Spleen (tissue), 11 donors: ENCODE data around the gene ST8SIA6. TPM values are rescaled to one million over a fixed set of nuclear protein-coding genes. Genes with fewer than 3 reads are reported as not detected.

Source experiments
- DNase-seq: peaks from one replicate; pipeline ENCODE4 v3.0.0-alpha.2; 2020
- H3K27ac ChIP-seq, 8 donors: fragments of 200-600 bp; sonication (generic) in 7 of 8; 1 replicate in 4 of 8; 2 replicates in 4 of 8; pipeline versions ENCODE4 v1.5.0 to v1.8.0; 2016 to 2021; ENCODE audit warnings: inconsistent platforms in 4 of 8, mild to moderate bottlenecking in 4 of 8, moderate library complexity in 1 of 8
- H3K27me3 ChIP-seq, 7 donors: fragments of 200-600 bp; sonication (generic) in 6 of 7; replicated peaks in 1 of 7; 1 replicate in 4 of 7; 2 replicates in 3 of 7; pipeline versions ENCODE4 v1.5.0 to v1.8.0; 2016 to 2021; ENCODE audit warnings: inconsistent platforms in 3 of 7, mild to moderate bottlenecking in 1 of 7
- H3K36me3 ChIP-seq, 6 donors: fragments of 200-600 bp; sonication (generic) in 5 of 6; 1 replicate in 4 of 6; 2 replicates in 2 of 6; pipeline versions ENCODE4 v1.5.0 to v1.8.0; 2016 to 2021; ENCODE audit warnings: inconsistent platforms in 2 of 6
- H3K4me1 ChIP-seq, 6 donors: fragments of 200-600 bp; sonication (generic) in 5 of 6; 1 replicate in 3 of 6; 2 replicates in 3 of 6; pipeline versions ENCODE4 v1.5.0 to v1.8.0; 2016 to 2021; ENCODE audit warnings: inconsistent platforms in 3 of 6
- H3K4me3 ChIP-seq, 8 donors: fragments of 200-600 bp; sonication (generic) in 7 of 8; 1 replicate in 4 of 8; 2 replicates in 4 of 8; pipeline versions ENCODE4 v1.5.0 to v1.8.0; 2016 to 2021; ENCODE audit warnings: inconsistent platforms in 4 of 8, mild to moderate bottlenecking in 4 of 8, moderate library complexity in 2 of 8
- H3K9me3 ChIP-seq, 8 donors: fragments of 200-600 bp; sonication (generic) in 7 of 8; 1 replicate in 4 of 8; 2 replicates in 4 of 8; pipeline versions ENCODE4 v1.5.0 to v1.8.0; 2016 to 2021; ENCODE audit warnings: inconsistent platforms in 4 of 8
- POLR2A ChIP-seq, 3 donors: fragments of 450-650 bp; IDR thresholded peaks; one replicate each; pipeline ENCODE4 v1.5.1; 2017; ENCODE audit warnings: antibody characterized with exemption in 3 of 3, mild to moderate bottlenecking in 1 of 3
- POLR2AphosphoS5 ChIP-seq, 3 donors: sonication (generic); formaldehyde crosslinking; IDR thresholded peaks; one replicate each; pipeline ENCODE4 v1.5.1; 2017; ENCODE audit warnings: antibody characterized with exemption in 3 of 3
- WGBS, 5 donors: extraction: QIAGEN DNeasy Blood & Tissue Kit in 3 of 5; methylation state at CpG; one replicate each; pipeline versions ENCODE4 v1.1.5 to v1.1.7; 2013 to 2018; 5-methylcytosine and 5-hydroxymethylcytosine counted together
- intact Hi-C: fragments of 100-400 bp; cut with DNase I; formaldehyde crosslinking; loops from one replicate; pipeline ENCODE4 v1.15.0; 2023; ENCODE audit warnings: low total_unique reads
- polyA plus RNA-seq, 3 donors: library from polyadenylated mRNA; stranded (reverse); fragments of 200-250 nt; gene quantifications; one replicate each; pipeline ENCODE4 v1.2.1, GENCODE V29; 2013
- total RNA-seq, 7 donors: library from RNA; depleted of rRNA in 3 of 7; stranded (reverse); fragments of >200 nt in 3 of 7; fragmentation: NEBNext Ultra II Directional in 4 of 7; extraction: Animal tissue kit (Norgen Biotek cat#: 25700) in 4 of 7; gene quantifications; one replicate each; pipeline versions ENCODE4 v1.1.0 to v1.2.1, GENCODE V29; 2016 to 2021
- TF ChIP-seq, protein P1 (sequence below), 11 experiments: fragments of 200-600 bp in 7 of 11; fragments of 450-650 bp in 4 of 11; sonication (generic) in 4 of 11; IDR thresholded peaks in 8 of 11; conservative IDR thresholded peaks in 3 of 11; 1 replicate in 7 of 11; 2 replicates in 4 of 11; pipeline versions ENCODE4 v1.4.0 to v1.8.0; 2016 to 2021; ENCODE audit warnings: antibody characterized with exemption in 11 of 11, inconsistent platforms in 4 of 11, mild to moderate bottlenecking in 1 of 11
- donor health status: healthy with polysubstance abuse.
- donor health status: DM: no; HTN: no; CAD: no; lungs with moderate emphysema.
- donor health status: DM: no; HTN: no; CAD: no.
- donor health status: Bipolar disorder and iron deficiency.
- donor health status: healthy.
- donor health status: DM: no; HTN: no; CAD: no.
- donor health status: DM: yes; HTN: yes; CAD: no.

Gene ST8SIA6
- total and polyA plus RNA-seq, 10 donors: 0.02 to 1.2 (median 1.0) TPM; not detected in 3

DNA sequence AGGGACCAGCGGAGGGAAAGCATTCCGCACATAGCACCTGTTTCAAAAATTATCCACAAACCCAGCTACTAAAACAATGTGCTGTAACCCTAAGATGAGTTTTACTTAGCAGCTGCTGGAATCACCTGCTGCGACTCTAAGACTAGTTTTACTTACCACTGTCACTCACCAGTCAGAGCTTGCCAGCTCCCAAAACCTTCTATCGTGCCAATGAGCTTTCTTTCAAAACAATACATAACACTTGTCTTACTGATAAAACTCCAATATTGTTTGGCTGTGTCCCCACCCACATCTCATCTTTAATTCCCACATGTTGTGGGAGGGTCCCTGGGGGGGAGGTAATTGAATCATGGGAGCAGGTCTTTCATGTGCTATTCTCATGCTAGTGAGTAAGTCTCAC is 18.4 kb downstream of the ST8SIA6 start:
- H3K9me3 ChIP-seq: no peaks in the 10 kb centered on the region
- WGBS, 5 donors: 84 to 93% (median 89%) methylated on average over 4 of the region's 4 CpGs
- no peaks in the 10 kb centered on the region for H3K36me3 ChIP-seq
- intact Hi-C loops: no loop called here
- peaks cover 0 to 11% (median 1%) of the 10 kb centered on the region in 6 donors for H3K4me1 ChIP-seq
- no peak for DNase-seq
- H3K27ac ChIP-seq: no peak overlapping the region
- no peak overlapping the region for H3K4me3 ChIP-seq
- H3K27me3 ChIP-seq: peaks cover 0 to 26% (median 5%) of the 10 kb centered on the region in 7 donors
- TF ChIP-seq POLR2A (IDR thresholded peaks at IDR 0.05): no peak
- TF ChIP-seq POLR2AphosphoS5 (IDR thresholded peaks at IDR 0.05): no peak
- TF ChIP-seq, protein P1, sequence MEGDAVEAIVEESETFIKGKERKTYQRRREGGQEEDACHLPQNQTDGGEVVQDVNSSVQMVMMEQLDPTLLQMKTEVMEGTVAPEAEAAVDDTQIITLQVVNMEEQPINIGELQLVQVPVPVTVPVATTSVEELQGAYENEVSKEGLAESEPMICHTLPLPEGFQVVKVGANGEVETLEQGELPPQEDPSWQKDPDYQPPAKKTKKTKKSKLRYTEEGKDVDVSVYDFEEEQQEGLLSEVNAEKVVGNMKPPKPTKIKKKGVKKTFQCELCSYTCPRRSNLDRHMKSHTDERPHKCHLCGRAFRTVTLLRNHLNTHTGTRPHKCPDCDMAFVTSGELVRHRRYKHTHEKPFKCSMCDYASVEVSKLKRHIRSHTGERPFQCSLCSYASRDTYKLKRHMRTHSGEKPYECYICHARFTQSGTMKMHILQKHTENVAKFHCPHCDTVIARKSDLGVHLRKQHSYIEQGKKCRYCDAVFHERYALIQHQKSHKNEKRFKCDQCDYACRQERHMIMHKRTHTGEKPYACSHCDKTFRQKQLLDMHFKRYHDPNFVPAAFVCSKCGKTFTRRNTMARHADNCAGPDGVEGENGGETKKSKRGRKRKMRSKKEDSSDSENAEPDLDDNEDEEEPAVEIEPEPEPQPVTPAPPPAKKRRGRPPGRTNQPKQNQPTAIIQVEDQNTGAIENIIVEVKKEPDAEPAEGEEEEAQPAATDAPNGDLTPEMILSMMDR (IDR thresholded peaks at IDR 0.05 in 8 of 11, conservative IDR thresholded peaks at IDR 0.05 in 3 of 11): no peak

DNA sequence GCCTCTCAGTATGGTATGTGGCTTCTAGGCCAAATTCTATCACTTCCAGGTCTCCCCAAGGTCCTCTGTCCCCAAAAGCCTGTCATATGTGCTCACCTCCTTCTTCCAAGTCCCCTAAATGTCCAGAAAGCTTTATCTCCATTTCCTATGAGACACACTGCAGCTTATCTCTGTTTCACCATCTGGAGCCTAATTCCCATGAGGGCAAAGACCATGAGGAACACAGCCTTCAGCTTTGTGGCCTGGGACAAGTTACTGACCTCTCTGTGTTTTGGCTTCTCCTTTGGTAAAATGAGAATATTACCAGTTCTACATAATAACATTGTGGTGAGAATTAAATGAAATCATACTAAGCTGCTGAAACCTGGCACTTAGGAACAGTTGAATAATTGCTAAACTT is 19.2 kb downstream of the ST8SIA6 start:
- TF ChIP-seq POLR2AphosphoS5 (IDR thresholded peaks at IDR 0.05) (no peak), POLR2A (IDR thresholded peaks at IDR 0.05) (no peak)
- TF ChIP-seq, protein P1 (IDR thresholded peaks at IDR 0.05 in 8 of 11, conservative IDR thresholded peaks at IDR 0.05 in 3 of 11): no peak
- intact Hi-C loops: no loop called here
- Histone ChIP-seq H3K4me3 (no peak overlapping the region), H3K4me1 (peaks cover 0 to 18% (median 7%) of the 10 kb centered on the region in 6 donors), H3K27ac (no peak overlapping the region), H3K36me3 (no peaks in the 10 kb centered on the region), H3K9me3 (no peaks in the 10 kb centered on the region), H3K27me3 (peaks cover 0 to 28% (median 5%) of the 10 kb centered on the region in 7 donors)
- DNase-seq: no peak

GRCh38 chr10:17432723-17433122 is 21.7 kb downstream of the ST8SIA6 start:
- peaks cover 0 to 43% (median 23%) of the 10 kb centered on the region in 6 donors for H3K4me1 ChIP-seq
- no peaks in the 10 kb centered on the region for H3K9me3 ChIP-seq
- no peak overlapping the region for H3K27ac ChIP-seq
- 87 to 94% (median 89%) methylated on average over 6 of the region's 6 CpGs for WGBS, 5 donors
- no peaks in the 10 kb centered on the region for H3K36me3 ChIP-seq
- no peak for TF ChIP-seq POLR2AphosphoS5 (IDR thresholded peaks at IDR 0.05)
- TF ChIP-seq POLR2A (IDR thresholded peaks at IDR 0.05): no peak
- TF ChIP-seq, protein P1 (IDR thresholded peaks at IDR 0.05 in 8 of 11, conservative IDR thresholded peaks at IDR 0.05 in 3 of 11): no peak
- no peak for DNase-seq
- H3K27me3 ChIP-seq: peaks cover 0 to 44% (median 6%) of the 10 kb centered on the region in 7 donors
- intact Hi-C loops: no loop called here
- no peak overlapping the region for H3K4me3 ChIP-seq

GRCh38 chr10:17431871-17432311 is 22.5 kb downstream of the ST8SIA6 start:
- WGBS, 5 donors: 29 to 47% (median 40%) methylated on average over 7 of the region's 7 CpGs
- Histone ChIP-seq H3K4me3 (no peak overlapping the region), H3K4me1 (peaks cover 0 to 51% (median 27%) of the 10 kb centered on the region in 6 donors), H3K27me3 (peaks cover 0 to 44% (median 6%) of the 10 kb centered on the region in 7 donors), H3K36me3 (no peaks in the 10 kb centered on the region), H3K27ac (no peak overlapping the region), H3K9me3 (no peaks in the 10 kb centered on the region)
- intact Hi-C loops: no loop called here
- DNase-seq: no peak
- TF ChIP-seq POLR2A (IDR thresholded peaks at IDR 0.05) (no peak), POLR2AphosphoS5 (IDR thresholded peaks at IDR 0.05) (no peak)
- TF ChIP-seq, protein P1 (IDR thresholded peaks at IDR 0.05 in 8 of 11, conservative IDR thresholded peaks at IDR 0.05 in 3 of 11): no peak
